ENCODE measurements around the gene TIMM9.

DNA sequence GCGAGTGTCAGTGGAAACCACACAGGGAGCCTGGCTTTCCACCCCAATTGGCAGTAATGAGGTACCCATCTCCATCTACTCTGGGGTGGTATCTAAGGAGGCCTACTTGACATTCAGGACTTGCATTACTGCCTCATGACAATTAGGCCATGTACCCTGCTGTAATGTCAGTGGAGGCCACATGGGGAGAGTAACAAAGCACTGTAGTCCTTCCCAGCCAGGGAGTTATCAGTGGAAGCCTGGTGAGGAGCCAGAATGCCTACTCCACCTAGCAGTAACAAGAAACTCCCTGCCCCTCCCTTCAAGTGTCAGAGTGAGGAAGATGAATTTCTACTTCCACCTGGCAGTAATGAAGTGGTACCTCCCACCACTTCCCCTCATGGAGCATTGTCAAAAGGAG is 12.5 kb downstream of the TIMM9 start:
- TF ChIP-seq, protein P1, sequence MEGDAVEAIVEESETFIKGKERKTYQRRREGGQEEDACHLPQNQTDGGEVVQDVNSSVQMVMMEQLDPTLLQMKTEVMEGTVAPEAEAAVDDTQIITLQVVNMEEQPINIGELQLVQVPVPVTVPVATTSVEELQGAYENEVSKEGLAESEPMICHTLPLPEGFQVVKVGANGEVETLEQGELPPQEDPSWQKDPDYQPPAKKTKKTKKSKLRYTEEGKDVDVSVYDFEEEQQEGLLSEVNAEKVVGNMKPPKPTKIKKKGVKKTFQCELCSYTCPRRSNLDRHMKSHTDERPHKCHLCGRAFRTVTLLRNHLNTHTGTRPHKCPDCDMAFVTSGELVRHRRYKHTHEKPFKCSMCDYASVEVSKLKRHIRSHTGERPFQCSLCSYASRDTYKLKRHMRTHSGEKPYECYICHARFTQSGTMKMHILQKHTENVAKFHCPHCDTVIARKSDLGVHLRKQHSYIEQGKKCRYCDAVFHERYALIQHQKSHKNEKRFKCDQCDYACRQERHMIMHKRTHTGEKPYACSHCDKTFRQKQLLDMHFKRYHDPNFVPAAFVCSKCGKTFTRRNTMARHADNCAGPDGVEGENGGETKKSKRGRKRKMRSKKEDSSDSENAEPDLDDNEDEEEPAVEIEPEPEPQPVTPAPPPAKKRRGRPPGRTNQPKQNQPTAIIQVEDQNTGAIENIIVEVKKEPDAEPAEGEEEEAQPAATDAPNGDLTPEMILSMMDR (IDR thresholded peaks at IDR 0.05): no peak
- no peak for TF ChIP-seq POLR2AphosphoS5 (IDR thresholded peaks at IDR 0.05)
- no peak for TF ChIP-seq POLR2A (IDR thresholded peaks at IDR 0.05)
- no peak for TF ChIP-seq EP300 (IDR thresholded peaks at IDR 0.05)
